ENCODE results near the gene UBL7. TPM values are rescaled to one million over a fixed set of nuclear protein-coding genes. Genes with fewer than 3 reads are reported as not detected.
A peak's percentile ranks its signal among the peaks of the same experiment; 100 is the strongest.

Gene UBL7
- polyA plus RNA-seq, 1 donor: 30.8 TPM

DNA sequence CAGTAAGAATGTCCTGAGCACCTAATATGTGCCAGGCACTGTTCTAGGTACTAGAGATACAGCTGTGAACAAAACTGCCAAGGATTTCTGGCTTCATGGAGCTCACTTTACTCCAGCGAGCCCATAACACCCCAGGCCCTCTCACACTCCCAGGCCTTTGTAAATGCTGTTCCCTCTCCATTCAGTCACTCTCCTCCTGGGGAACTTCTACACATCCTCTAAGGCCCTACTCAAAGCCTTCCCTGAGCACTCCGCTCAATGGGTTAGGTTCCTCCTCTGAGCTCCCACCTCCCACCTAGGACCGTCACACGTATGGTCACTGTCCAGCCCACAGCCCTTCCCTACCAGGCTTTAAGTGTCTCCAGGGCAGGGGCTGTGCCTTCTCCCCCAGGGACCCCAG lies 54.4 kb downstream of the UBL7 start:
- no peak for DNase-seq

DNA sequence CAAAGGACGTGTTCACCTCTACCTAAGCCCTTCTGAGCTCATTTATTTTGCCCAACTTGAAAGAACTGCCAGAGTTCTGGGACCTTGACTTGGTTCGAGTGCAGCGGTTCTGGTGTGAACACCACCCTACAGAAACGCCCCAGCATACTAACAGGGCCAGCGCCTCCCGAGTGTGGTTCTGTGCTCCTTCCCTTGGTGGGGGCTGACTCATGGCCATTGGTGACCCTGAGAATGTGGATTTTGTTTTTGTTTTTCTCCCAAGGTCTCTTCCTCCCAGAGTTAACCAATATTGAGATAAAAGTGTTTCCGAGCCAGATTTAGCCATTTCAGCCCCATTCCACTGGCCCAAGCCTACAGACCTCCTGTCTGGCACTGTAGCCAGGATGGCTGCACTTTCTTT lies 55.1 kb downstream of the UBL7 start:
- DNase-seq: no peak

DNA sequence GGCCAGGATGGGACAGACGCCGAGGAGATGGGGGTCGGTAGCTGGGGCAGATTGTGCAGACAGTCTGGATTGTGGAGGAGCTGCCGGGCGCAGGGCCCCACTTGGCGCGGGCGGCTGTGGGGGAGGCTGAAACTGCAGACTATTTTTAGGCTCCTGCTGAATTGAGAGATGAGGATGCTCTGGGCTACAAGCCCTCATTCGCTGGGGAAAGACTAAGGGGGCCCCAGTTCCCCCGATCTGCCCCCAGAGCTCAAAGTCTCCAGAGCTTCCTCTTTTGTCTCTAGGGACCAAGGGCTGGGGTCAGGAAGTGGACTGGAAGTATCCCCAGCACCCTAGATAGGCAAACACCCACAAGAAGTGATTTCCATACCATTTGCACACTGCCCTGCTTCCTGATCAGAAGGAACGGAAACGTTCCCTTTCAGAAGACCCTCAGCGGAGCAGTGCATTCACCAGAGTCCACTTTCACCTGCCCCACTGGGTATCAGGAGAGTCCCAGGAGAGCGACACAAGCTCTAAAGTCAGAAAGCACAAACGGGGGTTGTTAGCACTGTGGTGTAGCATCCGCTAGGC lies 56.9 kb downstream of the UBL7 start:
- DNase-seq: peak; percentile 51

DNA sequence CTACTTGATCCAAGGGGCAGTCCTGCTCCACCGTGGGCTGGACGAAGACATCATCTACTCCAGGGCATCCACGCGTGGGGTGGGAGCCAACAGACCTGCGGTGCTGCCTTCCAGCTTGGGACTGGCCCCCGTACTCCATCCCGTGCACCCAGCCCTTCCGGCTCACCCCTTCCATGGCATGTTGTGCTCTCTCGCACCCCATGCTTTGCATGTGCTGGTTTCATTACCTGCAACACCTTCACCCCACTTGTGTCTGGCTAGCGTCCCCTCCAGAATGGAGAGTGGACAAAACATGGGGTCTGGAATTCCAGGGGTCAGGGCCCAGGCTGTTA lies 57.4 kb downstream of the UBL7 start:
- no peak for DNase-seq

DNA sequence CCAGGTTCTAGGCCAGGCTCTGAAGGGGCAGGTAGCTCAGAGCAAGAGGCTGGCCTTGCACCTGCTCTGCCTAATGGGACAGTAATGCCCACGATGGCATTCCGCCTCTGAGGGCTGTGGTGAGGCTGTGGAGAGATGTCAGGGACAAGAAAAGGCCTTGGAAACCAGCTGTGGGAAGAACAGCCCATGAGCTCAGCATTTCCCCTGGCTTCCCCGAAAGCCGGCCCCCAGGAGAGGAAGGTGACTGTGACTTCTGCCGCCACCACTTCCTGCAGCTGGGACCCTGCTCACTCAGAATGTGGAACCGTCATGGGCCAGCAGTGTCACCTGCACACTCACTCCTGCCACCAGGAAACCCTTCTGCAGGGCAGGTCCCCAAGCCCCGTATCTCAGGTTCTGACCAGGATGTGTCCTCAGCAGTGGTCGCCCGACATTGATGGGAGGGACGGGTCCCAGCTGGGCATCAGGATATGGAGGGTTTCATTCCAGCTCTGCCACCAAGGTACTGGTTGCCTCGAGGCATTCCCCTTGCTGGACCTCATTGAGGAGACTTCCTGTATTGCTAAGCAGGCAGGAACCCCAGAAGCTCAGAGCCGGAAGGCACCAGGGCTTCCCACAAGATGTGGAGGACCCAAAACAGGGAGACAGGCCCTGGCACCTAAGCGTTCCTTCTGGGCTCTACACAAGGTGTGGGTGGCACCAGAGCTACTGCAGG lies 57.9 kb downstream of the UBL7 start:
- no peak for DNase-seq

DNA sequence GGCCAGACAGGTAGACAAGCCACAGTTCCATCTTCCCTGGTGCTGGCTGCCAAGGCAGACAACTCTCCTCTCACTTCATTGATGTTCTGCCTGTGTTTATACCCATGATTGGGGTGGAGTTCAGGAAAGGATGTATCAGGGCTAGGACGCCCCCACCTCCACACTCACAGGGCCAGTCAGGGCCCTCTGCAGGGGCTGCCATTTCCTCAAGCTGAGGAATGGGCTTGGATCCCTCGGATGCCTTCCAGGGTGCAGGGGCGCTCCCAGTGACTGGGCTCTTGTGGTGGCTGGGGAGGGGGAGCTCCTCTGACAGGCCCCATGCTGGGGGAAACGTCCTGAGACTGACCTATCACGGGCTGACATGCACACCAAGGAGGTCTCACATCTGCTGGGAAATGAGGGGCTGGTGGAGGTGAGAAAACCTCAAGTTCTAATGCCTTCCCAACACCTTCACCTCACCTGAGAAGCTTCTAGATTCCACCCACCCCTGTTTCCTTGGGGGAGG lies 58.6 kb downstream of the UBL7 start:
- DNase-seq: no peak

DNA sequence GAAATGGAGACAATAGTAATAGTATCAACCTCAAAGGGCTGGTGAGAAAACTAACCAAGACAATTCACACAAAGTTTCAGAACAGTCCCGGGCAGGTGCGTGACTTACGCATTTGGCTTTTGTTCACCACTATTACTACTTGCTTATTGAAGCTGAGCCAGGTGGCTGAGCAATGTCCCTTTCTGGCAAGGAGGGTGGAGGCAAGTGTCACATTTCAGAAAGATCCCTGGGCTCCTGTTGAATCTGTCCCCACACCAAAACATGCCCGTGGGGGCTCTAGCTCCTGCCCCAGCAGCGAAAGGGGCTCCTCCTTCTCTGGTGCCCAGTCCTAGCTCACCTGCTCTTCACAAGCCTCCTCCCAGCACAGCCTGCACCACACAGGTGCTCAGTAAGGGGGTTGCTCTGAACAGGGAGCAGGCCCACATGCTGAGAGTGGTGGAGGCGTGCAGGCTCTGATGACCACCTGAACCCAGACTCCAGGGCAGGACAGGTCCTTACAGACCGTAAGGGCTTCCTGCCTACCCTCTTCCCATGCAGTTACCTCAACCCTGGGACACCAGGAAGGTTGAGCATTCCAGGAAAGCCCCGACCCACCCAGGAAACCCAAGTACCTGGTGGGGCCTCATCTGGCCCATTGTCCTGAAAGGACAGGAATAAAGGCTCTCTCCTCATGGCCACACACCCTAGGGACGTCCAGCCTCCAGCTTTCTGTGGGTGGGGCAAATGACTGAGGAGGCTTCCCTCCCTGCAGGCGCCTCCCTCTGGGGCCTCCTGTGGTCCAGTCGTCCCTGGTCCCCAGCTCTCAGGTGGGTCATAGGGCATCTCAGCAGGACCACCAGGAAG lies 59.8 kb downstream of the UBL7 start:
- no peak for DNase-seq

DNA sequence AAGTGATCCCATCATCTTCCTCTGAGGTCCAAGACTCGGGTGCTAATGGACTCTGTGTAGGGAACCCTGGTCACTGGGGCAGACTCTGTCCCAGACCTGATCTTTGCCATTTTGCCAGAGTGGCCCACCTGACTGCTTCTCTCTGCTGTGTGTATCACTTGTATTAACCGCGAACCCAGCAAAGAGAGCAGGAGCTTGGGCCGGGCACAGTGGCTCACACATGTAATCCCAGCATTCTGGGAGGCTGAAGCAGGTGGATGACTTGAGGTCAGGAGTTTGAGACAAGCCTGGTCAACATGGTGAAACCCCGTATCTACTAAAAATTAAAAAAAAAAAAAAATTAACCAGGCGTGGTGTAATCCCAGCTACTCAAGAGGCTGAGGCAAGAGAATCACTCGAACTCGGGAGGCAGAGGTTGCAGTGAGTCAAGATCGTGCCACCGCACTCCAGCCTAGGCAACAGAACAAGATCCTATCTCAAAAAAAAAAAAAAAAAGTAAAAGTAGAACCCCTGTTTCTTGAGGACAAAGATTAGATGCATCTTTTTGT lies 60.6 kb downstream of the UBL7 start:
- DNase-seq: no peak

DNA sequence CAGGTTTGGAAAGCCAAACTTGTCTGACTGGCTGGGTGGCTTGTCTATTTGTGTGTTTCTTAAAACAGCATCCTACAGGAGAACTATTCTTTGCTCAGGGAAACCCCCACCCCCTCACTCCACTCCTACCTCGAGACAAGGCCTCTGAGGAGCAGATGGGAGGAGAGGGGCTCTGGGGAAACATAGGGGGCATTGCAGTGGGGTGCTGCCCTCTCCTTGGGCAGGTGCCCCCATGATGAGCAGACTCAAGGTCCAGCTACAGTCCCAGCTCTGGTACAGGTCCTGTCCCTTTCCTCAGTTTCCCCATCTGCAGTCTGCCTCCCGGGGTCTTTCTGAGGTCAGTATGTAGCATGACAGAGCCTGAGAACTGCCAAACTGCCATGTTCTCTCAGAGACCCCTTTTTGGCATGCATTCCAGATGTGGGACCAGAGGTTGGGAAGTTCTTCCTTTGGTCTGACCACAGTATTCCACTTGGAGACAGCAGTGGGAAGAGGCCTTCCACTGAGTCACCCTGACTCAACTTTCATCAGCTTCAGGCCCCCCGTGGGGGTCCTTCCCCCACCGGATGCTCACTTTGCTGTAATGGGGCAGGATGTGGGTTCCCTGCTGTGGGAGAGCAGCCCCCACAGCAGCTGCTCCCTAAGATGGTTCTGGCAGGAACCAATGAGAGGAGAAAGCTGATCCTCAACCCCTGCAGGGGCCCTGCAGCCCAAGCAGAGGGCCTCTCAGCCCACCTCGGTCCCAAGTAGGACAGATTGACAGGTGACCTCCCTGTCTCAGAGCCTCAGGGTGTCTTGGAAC lies 61.2 kb downstream of the UBL7 start:
- DNase-seq: no peak

DNA sequence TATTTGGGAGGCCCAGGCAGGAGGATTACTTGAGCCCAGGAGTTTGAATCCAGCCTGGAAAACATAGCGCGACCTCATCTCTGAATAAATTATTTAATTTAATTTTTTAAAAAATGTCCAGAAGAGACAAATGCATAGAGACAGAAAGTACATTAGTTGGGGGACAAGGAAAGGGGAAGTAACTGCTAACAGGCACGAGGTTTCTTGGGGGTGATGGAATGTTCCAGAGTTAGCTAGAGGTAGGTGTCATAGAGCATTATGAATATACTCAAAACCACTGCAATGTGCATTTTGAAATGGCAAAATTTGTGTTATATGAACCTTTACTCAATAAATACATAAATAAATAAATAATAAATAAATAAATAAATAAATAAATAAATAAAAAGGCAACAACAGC lies 61.9 kb downstream of the UBL7 start:
- no peak for DNase-seq

DNA sequence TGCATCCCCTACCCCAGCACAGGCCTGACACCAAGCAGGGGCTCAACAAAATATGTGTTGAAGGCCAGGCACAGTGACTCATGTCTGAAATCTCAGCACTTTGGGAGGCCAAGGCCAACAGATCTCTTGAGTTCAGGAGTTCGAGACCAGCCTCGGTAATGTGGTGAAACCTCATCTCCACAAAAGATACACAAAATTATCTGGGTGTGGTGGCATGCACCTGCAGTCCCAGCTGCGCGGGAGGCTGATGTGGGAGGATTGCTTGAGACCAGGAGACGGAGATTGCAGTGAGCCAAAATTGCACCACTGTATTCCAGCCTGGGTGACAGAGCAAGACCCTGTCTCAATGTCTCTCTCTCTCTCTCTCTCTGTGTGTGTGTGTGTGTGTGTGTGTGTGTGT lies 62.8 kb downstream of the UBL7 start:
- no peak for DNase-seq

DNA sequence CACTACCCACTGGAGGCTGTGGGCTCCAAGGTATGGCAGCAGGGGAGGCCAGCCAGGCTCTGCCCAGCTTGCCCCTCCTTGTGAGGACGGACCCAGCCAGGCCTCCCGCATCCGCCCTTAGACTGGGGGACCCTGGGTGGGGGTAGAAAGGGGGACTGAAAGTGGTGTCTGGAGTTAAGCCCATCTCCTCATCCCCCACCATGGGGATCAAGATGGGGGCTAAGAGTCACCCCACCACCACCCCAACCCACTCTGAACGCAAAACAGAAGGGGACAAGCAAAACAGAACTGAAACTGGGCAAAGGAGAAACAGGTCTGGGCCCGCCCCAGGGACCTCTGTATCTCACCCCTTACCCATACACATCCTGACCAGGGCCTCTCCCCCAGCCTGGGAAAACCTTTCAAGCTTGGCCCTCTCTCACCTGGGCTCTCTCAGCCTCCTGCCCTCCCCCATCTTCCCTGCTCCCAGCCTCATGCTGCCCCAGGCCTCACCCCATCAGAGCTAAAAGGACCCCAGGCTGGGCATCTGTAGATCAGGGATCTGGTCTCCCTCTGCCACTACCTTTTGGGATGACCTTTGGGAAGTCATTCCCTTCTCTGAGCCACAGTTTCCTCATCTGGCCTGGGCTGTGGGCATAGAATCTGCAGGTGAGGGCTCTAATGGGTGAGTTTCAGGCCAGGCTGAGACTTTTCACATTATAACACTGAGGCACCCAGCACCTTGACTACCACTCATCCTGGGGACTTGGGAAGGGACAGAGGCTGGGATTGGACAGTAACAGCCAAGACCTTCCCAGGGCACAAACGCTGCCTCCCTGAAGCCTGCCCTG lies 63.5 kb downstream of the UBL7 start:
- DNase-seq: no peak

DNA sequence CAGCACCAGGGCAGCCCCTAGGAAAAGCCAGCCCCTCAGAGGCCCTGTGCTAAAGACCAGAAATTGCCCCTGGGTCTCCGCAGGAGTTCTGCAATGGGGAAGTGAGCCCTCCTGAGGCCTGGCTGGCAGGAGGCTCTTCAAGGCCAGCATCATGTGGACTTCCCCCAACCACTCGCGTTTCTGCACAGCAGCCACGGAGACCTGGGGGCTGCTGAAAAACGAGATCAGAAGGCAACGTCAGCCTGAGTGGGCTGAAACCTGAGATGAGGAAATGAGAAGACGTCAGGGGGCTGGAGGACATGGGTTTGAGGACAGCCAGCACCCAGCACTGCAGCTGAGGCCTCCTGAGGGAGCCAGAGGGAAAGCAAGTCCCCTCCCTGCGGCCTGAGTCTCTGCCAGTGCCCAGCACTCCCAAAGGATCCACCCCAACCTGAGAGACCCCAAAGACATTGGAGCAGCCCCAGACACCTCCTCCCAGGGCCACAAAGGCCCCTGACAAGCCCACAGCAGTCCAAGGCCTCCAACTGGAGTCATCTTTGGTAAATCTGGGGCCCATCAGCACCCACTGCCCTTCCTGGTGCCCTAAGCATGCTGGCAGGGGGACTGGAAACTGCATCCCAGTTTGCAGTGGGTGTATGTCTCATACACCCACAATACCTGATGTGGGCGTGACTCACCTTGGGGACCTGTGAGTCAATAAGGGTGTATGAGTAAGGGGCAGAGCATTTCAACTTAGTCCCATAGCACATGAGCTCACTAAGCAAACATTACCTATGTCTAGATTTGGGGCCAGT lies 64.3 kb downstream of the UBL7 start:
- no peak for DNase-seq

DNA sequence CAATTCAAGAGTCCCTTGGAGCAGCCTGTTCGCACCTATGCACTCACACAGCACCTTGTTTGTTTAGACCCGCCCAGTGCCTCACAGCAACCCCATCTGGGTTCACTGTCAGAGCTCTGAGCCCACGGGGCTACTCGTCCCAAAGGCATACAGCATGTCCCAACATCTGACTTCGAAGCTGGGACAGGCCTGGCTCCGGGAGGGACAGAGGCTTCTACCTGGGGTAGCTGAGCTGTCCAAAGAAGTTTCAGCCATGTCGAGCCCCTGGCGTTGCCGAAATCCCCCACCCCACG lies 64.9 kb downstream of the UBL7 start:
- no peak for DNase-seq

Other genes with a start within 250 kb of the UBL7 start
- not detected for gene CCDC33, start 224.8 kb downstream of the UBL7 start, polyA plus RNA-seq (ENCODE audit: insufficient read length)
- gene CYP11A1, start 93.5 kb downstream of the UBL7 start, polyA plus RNA-seq (ENCODE audit: insufficient read length): 1.4 TPM
- gene SEMA7A, start 27.2 kb downstream of the UBL7 start, polyA plus RNA-seq (ENCODE audit: insufficient read length): 5.2 TPM
- 5.6 TPM for gene ARID3B, start 80.1 kb upstream of the UBL7 start, polyA plus RNA-seq (ENCODE audit: insufficient read length)
- gene CLK3, start 154.7 kb upstream of the UBL7 start, polyA plus RNA-seq (ENCODE audit: insufficient read length): 52.2 TPM
- 29.3 TPM for gene EDC3, start 234.9 kb upstream of the UBL7 start, polyA plus RNA-seq (ENCODE audit: insufficient read length)